HCT116 (cell line): ENCODE results near the gene PDZD8.

Source experiments
- CTCF ChIP-seq, 3 experiments: fragments of 200-600 bp in 1 of 3; sonication (generic) in 1 of 3; IDR thresholded peaks in 2 of 3; conservative IDR thresholded peaks in 1 of 3; 2 replicates each; pipeline ENCODE4 v1.5.1; 2012 to 2017; ENCODE audit warnings: low read depth in 2 of 3, low read length in 2 of 3, antibody characterized with exemption in 1 of 3, borderline replicate concordance in 1 of 3, control low read depth in 1 of 3, mild to moderate bottlenecking in 1 of 3, mixed read lengths in 1 of 3, mixed run types in 1 of 3, moderate library complexity in 1 of 3; ENCODE audit not compliant: insufficient read depth in 1 of 3
- SIN3A ChIP-seq: IDR thresholded peaks from 2 replicates; pipeline ENCODE4 v1.6.1; 2012; ENCODE audit warnings: low read depth

- TF ChIP-seq SIN3A (no peak), CTCF (IDR thresholded peaks at IDR 0.05 in 2 of 3, conservative IDR thresholded peaks at IDR 0.05 in 1 of 3; ENCODE audit: borderline replicate concordance in 1 of 3, insufficient read depth in 1 of 3, low read depth in 2 of 3, low read length in 2 of 3) (no peak)
Measured at GRCh38 chr10:117262903-117263293, 112.3 kb downstream of the PDZD8 start.
